Activated CD8-positive, alpha-beta memory T cell treated with anti-CD3 and anti-CD28 coated beads for 48 hours (primary cell): ENCODE measurements around the gene GLS.
"Not testable (repeated sequence)": the region's sequence is repeated elsewhere in the genome, so short reads cannot be mapped to it uniquely, and the experiment has no call there.

ENCODE experiments used
- DNase-seq, 3 experiments: peaks; one replicate each; pipeline ENCODE4 v3.0.0-alpha.2; 2020; ENCODE audit warnings: low read depth in 2 of 3, low spot score in 2 of 3

Gene GLS

DNA sequence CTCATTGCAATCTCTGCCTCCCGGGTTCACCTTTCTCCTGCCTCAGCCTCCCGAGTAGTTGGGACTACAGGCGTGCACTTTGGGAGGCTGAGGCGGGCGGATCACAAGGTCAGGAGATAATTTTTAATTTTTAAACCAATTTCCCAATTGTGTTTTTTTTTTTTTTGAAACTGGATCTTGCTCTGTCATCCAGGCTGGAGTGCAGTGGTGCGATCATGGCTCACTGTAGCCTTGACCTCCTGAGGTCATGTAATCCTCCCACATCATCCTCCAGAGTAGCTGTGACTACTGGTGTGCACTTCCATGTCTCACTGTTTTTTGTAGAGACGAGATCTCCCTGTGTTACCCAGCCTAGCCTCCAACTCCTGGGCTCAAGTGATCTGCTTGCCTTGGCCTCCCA lies 49.3 kb downstream of the GLS start:
- DNase-seq = no peak

DNA sequence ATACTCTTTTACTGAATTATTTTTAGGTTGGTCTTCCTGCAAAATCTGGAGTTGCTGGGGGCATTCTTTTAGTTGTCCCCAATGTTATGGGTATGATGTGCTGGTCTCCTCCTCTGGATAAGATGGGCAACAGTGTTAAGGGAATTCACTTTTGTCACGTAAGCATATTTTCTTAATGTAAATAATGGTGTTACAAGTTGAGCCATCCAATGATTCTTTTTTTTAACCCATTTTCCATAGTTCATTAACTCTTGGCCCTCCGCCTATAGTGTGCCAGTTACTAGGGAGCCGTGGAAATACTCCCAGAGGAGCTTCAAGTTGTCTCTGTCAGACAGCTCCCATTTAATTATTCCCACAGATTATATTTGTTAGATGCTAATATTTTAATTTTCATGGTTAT lies 49.8 kb downstream of the GLS start:
- DNase-seq = no peak

DNA sequence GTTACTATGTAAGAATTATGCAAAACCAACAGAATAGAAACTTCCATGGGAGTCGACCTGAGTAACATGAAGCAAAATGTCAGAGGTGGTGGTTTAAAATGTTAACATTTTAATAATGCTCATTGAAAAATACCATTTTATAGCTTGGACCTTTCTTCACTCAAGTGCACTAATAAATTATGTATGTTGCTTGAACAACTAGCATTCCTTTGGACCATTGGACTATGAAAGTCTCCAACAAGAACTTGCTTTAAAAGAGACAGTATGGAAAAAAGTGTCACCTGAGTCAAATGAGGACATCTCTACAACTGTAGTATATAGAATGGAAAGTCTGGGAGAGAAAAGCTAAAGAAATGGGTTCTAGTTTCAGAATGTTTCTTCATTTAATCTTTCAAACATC lies 51.9 kb downstream of the GLS start:
- DNase-seq = no peak

DNA sequence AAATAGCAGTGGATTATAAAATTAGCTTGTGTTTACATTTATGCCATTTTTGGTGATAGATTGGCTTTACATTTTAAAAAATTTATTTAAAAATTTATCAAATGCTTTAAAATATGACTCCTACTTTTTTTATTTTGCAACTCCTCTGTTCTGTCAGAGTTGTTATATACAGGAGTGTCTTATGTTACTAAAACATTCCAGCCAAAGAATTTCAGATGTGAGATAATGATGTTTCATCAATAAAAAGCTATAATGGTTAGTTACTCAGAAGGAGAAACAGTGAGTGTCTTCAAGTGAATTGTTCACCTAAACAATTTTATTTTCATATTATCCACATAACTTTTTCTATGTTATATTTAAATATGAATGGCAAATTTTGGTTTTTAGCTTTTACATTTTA lies 52.7 kb downstream of the GLS start:
- DNase-seq = no peak

DNA sequence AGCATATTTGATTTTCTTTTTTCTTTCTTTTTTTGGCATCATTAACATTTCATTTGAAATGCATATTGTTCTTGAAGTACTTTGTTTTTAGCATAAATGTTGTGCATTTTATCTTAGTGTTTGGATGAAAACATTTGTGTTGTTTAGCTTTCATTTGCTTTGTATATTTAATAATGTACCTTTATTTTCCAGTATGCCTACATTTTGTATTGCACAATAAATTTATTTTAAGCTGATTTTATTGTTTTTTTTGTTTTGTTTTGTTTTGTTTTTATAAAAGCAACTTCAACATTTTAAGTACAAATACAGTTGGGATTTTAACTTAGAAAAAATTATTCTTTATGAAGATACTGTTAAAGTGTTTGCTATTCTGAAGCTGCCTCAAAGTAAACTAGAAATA lies 54.4 kb downstream of the GLS start:
- DNase-seq = no peak

DNA sequence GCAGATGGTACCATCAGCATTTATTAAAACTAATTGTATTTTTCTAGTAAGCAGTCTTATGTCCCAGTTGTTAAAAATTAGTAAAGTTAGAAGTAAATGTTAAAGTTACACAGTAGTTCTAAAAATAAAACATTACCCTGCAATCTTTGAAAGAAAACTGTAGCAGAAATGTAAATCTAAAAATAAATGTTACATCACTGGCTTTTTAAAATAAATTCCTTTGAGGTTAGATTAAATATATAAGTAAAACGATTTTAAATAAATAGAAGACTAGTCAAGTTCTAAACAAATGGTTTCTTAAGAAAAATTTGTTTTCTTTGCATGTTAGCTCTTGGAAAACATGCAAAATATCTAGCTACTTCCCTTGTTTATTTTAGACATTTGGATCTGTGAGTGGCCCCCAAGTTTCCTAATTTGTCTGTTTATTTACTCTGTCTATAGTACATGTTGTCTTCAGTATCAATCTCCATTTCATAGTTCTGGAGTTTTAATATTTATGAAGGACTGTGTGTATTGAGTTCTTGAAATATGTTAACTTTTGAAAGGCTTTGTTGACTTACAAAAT lies 58.2 kb downstream of the GLS start:
- no peak for DNase-seq

DNA sequence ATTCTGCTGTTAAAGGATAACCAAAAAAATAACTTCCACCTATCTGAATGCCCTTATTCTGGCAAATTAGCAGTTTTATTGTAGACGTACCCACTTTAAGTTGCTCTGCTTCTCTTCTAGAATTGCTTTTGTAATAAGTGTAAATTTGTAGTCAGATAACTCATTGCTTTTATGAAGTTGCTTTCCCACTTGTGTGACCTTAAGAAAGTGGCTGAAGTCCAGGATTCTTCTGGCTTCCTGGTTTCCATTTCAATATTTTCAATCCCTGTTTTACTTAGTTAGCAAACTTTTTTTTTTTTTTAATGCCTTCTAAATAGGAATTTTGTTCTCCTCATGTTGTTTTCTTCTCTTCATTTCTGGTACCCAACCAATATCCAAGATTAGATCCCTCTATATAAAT lies 59.8 kb downstream of the GLS start:
- no peak for DNase-seq

DNA sequence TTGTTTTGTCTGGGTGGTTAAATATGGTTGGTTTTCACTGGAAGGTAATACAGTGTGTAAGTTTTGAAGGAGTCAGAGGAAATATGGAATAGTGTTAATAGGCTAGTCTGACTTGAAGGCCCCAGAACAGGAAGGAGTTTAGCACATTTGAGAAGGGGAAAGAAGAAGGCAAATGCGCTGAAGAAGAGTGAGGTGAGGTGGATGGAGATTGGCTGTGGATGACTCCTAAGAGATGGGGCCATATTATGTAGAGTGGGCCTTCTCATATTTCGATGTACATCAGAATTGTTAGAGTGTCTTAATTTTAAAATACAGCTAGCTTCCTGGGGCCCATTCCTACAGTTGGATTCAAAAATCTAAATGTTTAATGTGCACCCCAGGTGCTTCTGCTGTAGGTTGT lies 61.0 kb downstream of the GLS start:
- DNase-seq = no peak

DNA sequence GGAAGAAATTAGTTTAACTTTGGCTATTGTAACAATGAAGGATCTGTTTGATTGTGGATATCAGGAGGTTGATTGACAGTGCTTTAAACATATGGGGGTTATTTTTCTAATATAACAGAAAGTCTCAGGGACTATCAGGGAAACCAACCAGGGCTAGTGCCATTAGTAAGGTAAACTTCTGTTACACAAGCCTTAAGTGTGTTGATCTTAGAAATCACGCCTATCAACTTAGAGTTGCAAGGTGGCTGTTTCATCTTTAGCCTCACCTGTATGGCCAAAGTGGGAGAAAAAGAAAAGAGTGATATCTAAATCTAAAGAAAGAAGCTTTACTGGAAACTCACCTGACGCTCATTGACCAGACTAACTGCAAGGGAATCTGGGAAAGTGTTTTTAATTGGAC lies 62.1 kb downstream of the GLS start:
- no peak for DNase-seq

DNA sequence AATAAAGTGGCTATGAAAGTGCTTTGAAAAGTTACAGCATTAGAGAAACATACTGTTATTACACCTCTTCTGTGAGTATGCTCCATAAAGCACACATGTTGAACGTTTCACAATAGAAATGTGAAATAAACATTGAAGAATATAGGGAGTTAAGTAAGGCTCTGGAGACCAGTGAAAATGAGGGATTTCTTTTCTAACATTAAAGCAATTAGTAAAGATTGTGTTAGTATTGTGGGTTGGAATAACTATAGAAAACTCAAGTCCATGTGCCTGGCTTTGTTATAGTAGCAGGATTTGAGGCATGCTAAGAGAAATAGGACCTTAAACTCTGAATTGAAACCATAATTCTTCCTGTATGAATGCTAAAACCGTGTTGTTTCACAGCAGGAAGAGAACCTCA lies 63.1 kb downstream of the GLS start:
- DNase-seq = no peak

DNA sequence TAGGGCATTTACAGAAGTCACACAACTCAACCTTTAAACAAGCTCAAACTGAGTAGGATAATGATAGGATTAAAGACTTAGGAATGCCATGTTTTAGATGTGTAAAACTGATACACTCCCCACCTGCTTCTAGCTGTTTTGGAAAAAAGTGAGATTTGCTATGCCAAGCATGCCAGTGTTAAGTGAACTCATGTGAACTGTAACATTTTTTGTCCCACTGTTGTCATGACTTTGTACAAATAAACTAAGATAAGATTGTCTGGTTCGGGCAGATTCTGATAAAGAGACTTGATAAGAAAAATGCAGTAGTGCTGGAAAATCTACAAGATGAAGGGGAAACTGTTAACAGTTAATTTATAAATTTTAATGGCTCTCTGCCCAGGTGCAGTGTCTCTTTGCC lies 66.5 kb downstream of the GLS start:
- no peak for DNase-seq

DNA sequence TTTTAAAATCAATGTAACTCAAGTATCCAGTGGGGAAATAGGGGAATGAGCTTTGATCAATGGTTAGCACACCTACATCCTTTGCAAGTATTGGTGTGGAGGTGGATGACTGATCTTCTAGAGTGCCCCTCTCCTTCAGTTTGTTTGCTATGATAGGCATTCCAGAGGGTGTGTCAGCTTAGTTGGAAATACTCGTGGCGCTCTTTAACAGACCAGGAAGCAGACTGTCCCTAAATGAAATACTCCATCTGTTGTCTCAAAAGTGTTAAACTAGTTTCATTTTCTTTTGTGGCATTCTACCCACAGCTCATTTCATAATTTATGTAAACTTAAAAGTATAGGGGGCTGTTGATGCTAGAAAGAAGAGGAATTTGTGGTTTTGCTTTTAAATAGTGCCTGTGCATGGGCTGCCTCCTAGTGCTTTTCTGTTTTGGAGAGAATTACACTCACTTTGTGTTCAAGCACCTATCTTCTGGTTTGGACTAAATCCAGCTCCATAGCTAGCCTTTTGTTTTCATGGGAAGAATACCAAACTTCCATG lies 67.2 kb downstream of the GLS start:
- no peak for DNase-seq

DNA sequence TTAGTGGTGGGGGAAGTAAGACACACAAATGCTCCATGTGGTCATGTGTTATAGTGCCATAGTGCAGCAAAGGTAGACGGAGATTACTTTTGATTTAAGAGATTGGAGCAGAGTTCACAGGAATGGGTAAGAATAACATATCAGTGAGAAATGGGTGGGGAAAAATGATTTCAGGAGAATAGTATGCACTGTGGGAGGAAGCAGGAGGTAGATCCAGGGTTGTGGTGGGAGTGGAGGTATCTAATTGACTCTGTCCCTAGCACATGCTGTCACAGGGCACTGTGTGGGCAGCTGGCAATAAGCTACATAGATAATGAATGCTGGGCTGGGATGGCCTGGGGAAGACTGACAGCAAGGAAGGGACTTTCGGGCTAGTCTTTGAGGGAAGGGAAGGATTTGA lies 68.0 kb downstream of the GLS start:
- no peak for DNase-seq

DNA sequence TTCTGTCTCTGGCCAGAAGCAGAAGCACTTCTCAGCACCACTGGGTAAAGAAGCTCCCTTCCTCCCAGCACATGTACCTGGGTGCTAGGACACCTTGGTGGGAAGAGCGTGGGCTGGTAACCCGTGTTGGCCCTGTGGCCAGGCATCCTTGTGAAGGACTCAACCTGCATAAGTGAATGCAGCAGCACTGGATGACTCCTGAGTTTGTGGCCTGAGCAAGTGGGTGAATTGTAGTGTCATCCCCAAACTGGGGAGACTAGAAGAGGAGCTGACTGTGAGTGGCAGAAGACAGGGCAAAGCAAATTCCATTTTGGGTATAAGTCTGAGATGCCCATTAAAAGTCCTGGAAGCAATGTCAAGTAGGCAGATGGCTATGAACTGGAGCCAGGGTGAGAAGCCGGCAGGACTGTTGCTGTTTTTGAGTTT lies 70.0 kb downstream of the GLS start:
- no peak for DNase-seq

DNA sequence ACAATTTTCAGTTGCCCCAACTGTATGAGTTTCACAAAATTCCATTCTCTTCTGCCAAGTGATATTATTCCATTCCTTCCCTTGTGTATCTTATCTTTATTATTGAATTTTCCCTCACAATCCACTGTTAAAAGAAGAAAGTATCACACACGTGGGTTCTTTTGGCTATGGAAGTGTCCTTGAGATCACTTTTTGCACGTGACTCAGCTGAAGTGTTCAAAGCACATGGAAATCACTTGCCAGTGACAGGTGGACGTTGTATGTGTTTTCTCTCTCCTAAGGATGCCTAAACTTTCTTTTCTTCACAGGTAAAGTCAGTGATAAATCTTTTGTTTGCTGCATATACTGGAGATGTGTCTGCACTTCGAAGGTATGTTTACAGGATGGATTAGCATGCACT lies 72.6 kb downstream of the GLS start:
- DNase-seq = no peak

DNA sequence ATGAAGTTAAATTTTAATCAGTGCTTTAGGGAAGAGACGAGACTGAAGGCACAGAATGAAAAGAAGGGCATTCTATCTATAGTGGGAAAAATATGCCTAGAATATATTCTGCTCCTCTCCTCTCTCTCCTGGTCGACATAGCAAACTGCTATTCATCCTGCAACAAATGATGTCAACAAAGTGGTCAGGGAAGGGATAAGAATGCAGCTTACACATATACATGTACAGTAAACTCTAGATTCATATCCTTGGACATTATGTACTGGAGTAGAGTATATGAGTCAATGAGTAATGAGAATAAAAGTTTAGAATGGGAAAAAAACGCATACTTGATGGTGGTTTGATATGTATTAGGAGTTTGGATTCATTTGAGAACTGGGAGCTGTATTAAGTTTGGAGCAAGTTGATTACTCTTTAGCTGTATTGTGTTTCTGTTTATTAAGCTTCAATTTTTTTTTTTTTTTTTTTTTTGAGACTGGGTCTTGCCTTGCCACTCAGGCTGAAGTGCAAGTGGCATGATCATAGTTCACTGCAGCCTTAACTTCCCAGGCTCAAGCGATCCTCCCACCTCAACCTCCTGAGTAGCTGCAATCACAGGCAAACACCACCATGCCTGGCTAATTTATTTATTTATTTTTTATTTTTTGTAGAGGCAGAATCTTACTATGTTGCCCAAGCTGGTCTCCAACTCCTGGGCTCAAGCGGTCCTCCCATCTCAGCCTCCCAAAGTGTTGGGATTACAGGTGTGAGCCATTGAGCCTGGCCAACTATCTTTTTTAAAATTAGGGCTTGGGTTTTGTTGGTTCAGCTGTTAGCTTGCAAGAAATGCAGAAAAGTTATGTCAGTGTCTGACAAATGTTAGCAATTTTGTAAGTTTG lies 79.5 kb downstream of the GLS start:
- no peak for DNase-seq

DNA sequence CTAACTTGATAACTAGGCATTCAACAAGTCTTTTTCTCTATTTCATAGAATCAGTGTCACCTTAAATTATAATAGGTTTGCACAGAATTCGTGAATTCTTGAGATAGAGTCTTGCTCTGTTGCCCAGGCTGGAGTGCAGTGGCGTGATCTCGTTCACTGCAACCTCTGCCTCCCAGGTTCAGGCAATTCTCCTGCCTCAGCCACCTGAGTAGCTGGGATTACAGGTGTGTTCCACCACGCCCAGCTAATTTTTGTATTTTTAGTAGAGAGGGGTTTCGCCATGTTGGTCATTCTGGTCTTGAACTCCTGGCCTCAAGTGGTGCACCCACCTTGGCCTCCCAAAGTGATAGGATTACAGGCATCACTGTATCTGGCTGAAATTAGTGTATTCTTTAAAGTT lies 80.5 kb downstream of the GLS start:
- DNase-seq = not testable (repeated sequence)

DNA sequence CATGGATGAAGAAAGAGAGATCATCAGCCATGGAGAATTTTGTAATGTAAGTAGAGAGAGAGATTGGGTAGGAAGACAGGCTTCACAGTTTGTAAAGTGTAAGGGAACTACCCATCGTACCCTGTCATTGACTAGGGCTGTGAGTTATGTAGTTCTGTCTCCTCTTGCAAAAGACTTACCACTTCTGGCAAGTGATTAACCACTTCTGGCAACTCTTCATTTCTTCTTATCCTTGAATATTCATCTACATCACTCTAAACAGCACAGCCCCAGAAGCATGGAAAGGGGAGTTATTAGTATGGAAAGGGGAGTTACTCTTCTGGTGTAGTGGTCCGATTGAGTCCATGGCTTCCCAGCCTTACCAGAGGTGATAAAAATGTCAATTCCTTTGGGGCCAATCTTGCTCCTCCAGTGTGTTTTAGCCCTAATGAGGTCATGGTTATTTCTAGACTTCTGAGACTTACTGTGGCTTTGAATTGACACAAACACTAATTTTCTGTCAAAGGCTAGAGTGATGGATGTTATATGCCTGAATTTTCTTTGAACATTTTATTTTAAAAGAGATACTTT lies 81.4 kb downstream of the GLS start:
- DNase-seq = no peak

DNA sequence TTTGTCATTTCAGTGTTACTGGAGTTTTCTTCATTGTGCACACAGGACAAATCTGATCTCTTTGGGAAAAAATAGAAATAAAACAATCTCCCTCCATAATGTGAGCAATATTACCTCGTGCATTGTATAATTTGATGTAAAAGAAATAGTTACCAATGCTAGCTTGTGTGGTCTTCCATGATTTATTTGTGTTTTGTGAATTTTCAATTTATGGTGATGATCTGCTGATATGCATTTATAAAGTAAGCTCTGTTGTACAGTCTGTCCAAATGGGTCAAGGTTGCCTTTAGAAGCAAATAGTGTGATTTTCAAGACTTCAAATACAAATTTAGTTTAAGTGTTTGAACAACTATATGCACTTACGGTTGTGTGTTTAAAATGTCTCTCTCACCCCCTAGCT lies 82.5 kb downstream of the GLS start:
- DNase-seq = no peak

DNA sequence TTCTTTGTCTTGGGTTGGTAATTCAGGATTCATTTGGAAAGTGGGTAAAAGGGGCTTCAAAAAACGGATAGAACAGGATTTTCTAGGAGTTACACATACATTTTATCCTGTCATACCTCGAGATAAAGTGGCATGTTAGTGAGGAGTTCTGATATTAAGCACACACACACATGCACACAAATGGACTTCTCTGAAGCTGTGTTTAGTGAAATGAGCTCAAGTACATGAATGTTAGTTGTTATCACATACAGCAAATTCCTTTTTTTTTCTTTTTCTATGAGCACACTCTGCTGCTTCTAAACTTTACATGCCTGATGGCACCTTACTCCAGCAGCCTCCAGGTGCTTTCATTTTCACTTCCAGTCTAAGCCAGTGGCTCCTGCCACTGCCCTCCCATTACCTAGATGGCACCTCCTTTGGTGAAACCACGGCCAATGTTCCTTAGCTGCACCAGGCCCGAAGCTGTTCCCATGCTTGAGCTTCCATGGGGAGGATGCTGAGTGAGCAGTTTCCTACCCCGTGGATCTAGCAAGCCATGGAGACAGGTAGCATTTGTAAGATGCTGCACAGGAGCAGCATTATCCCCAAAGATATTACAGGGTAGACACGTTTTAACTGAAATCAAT lies 83.7 kb downstream of the GLS start:
- DNase-seq = no peak

DNA sequence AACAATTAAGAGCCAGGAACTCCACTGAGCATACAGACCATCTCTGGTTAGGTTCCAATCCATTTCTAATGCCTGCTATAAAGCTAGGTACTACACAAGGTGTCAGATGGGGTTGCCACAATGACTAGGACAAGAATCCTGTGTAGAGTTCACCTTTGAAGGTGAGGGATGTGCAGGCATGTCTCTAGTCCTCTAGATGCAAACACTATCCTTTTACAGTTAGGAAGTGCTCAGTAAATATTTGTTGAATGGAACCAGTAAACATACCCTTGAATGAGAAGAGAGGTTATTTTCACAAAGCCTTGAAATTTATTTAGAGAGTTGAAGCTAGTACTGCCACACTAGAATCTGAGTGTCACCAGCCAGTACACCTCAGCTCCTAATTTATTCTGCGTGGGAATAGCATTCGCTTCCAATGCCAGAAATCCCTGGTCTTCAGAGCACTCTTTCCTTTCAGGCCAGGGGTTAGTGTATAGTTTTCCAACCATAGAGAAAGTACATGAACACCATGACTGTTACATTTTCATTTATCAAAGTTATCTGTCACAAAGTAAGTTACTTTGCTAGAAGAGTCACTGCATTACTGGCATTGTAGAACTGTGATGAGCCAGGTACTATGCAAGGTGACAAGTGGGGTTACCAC lies 85.1 kb downstream of the GLS start:
- no peak for DNase-seq
